ENCODE measurements around the gene GTF3C4. TPM values are rescaled to one million over a fixed set of nuclear protein-coding genes. Genes with fewer than 3 reads are reported as not detected.
A peak's percentile ranks its signal among the peaks of the same experiment; 100 is the strongest.

GTF3C4 gene
- total RNA-seq, 1 donor from 2014 or later, result 25.9 TPM

GRCh38 chr9:132632413-132633129 lies 37.7 kb upstream of the GTF3C4 start:
- no peaks in the 10 kb centered on the region for H3K27me3 Mint-ChIP-seq
- H3K9me3 Mint-ChIP-seq, result no peaks in the 10 kb centered on the region
- DNase-seq (ENCODE audit: extremely low spot score, unreplicated experiment), result no peak
- no peak overlapping the region for H3K4me3 Mint-ChIP-seq
- TF ChIP-seq, protein P1, sequence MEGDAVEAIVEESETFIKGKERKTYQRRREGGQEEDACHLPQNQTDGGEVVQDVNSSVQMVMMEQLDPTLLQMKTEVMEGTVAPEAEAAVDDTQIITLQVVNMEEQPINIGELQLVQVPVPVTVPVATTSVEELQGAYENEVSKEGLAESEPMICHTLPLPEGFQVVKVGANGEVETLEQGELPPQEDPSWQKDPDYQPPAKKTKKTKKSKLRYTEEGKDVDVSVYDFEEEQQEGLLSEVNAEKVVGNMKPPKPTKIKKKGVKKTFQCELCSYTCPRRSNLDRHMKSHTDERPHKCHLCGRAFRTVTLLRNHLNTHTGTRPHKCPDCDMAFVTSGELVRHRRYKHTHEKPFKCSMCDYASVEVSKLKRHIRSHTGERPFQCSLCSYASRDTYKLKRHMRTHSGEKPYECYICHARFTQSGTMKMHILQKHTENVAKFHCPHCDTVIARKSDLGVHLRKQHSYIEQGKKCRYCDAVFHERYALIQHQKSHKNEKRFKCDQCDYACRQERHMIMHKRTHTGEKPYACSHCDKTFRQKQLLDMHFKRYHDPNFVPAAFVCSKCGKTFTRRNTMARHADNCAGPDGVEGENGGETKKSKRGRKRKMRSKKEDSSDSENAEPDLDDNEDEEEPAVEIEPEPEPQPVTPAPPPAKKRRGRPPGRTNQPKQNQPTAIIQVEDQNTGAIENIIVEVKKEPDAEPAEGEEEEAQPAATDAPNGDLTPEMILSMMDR (conservative IDR thresholded peaks at IDR 0.05), result no peak
- no peak overlapping the region for H3K27ac Mint-ChIP-seq
- peaks cover 20% of the 10 kb centered on the region for H3K36me3 Mint-ChIP-seq
- H3K4me1 Mint-ChIP-seq (ENCODE audit: unreplicated experiment), result peaks cover 3% of the 10 kb centered on the region

- Mint-ChIP-seq H3K27ac (no peak overlapping the region), H3K4me3 (no peak overlapping the region), H3K27me3 (no peaks in the 10 kb centered on the region), H3K9me3 (no peaks in the 10 kb centered on the region), H3K4me1 (ENCODE audit: unreplicated experiment) (peaks cover 3% of the 10 kb centered on the region), H3K36me3 (peaks cover 12% of the 10 kb centered on the region)
- no peak for DNase-seq (ENCODE audit: extremely low spot score, unreplicated experiment)
- TF ChIP-seq, protein P1 (conservative IDR thresholded peaks at IDR 0.05), result no peak
Observed at GRCh38 chr9:132634327-132634726, 35.9 kb upstream of the GTF3C4 start.

GRCh38 chr9:132637351-132637750 lies 32.9 kb upstream of the GTF3C4 start:
- Mint-ChIP-seq H3K36me3 (peaks cover 14% of the 10 kb centered on the region), H3K27ac (peak overlapping the region; percentile 89), H3K4me1 (ENCODE audit: unreplicated experiment) (peaks cover 3% of the 10 kb centered on the region), H3K9me3 (no peaks in the 10 kb centered on the region), H3K27me3 (no peaks in the 10 kb centered on the region), H3K4me3 (no peak overlapping the region)
- TF ChIP-seq, protein P1 (conservative IDR thresholded peaks at IDR 0.05), result no peak
- no peak for DNase-seq (ENCODE audit: extremely low spot score, unreplicated experiment)

DNA sequence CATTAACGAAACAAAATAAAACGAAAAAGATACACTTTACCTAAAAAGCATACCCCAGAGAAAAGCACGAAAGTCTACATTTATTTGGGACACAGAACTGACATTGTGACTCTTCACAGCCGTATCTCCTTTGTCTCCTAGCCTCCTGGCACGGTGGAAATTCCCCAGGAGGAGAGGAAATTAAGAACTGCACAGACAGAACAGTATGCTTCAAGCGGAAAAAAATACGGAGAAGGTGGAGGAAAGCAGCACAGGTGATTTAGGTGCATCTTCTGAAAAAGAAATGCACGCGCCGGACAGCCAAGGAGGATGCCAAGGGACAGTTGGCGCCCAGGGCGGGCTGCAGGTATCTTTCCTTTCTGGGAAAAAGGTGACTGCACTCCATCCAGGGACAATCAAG lies 32.5 kb upstream of the GTF3C4 start:
- peaks cover 12% of the 10 kb centered on the region for H3K36me3 Mint-ChIP-seq

DNA sequence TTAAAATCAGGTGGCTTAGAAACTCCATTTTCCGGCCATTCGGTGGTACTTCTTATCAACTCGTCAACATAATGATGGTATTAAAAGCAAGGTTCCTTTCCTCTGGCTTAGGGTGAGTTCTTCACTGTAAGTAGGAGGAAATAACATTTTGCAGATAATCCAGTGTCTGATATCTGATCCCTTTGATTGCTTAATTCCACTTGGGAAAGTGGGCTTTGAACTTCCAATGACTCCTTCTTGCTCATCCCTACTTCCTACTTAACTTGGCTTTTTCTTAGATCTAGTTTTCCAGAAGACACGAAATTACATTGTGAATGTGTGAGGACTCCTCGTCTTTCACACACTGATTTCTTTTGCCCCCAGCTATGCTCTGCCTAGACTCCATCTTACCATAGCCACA lies 32.0 kb upstream of the GTF3C4 start:
- Mint-ChIP-seq H3K27ac (no peak overlapping the region), H3K4me1 (ENCODE audit: unreplicated experiment) (peaks cover 3% of the 10 kb centered on the region), H3K4me3 (no peak overlapping the region), H3K9me3 (no peaks in the 10 kb centered on the region), H3K36me3 (peaks cover 10% of the 10 kb centered on the region), H3K27me3 (no peaks in the 10 kb centered on the region)
- TF ChIP-seq, protein P1 (conservative IDR thresholded peaks at IDR 0.05), result no peak
- no peak for DNase-seq (ENCODE audit: extremely low spot score, unreplicated experiment)

More for the DNA sequence above, 32.5 kb upstream of the GTF3C4 start:
- no peak for DNase-seq (ENCODE audit: extremely low spot score, unreplicated experiment)
- no peaks in the 10 kb centered on the region for H3K9me3 Mint-ChIP-seq
- H3K4me1 Mint-ChIP-seq (ENCODE audit: unreplicated experiment), result peaks cover 3% of the 10 kb centered on the region
- peak overlapping the region; percentile 89 for H3K27ac Mint-ChIP-seq
- TF ChIP-seq, protein P1 (conservative IDR thresholded peaks at IDR 0.05), result no peak
- no peaks in the 10 kb centered on the region for H3K27me3 Mint-ChIP-seq
- no peak overlapping the region for H3K4me3 Mint-ChIP-seq

Data from type B pancreatic cell (in vitro differentiated cells).